Kidney (tissue), 14 donors: ENCODE results near the gene TMEM38A. TPM values are rescaled to one million over a fixed set of nuclear protein-coding genes. Genes with fewer than 3 reads are reported as not detected.

Experiments used
- DNase-seq, 5 donors: peaks; one replicate each; pipeline ENCODE4 v3.0.0-alpha.2; 2013 to 2020
- FAIRE-seq: peaks from 2 replicates; lab custom pipeline; 2012; peaks lifted over from hg19 to GRCh38; lab: Jason Lieb, UNC
- H3K27ac ChIP-seq, 2 donors: one replicate each; pipeline ENCODE4 v1.7.0; 2013; ENCODE audit warnings: low read depth in 2 of 2, low read length in 2 of 2, inconsistent platforms in 1 of 2
- H3K27me3 ChIP-seq: one replicate; pipeline ENCODE4 v1.7.1; 2013; ENCODE audit warnings: low read length, inconsistent platforms; ENCODE audit not compliant: control insufficient read depth, insufficient read depth
- H3K36me3 ChIP-seq, 3 donors: one replicate each; pipeline versions ENCODE4 v1.7.0 to v1.7.1; 2013; ENCODE audit warnings: low read length in 3 of 3, control low read depth in 1 of 3, inconsistent platforms in 1 of 3; ENCODE audit not compliant: insufficient read depth in 3 of 3, control insufficient read depth in 2 of 3
- H3K4me1 ChIP-seq, 3 donors: one replicate each; pipeline versions ENCODE4 v1.7.0 to v1.7.1; 2013; ENCODE audit warnings: low read length in 3 of 3, inconsistent platforms in 1 of 3, low read depth in 1 of 3; ENCODE audit not compliant: control insufficient read depth in 2 of 3, insufficient read depth in 2 of 3
- H3K4me3 ChIP-seq, 3 donors: one replicate each; pipeline versions ENCODE4 v1.7.0 to v1.8.1; 2013; ENCODE audit warnings: low read length in 3 of 3, control low read depth in 1 of 3, inconsistent platforms in 1 of 3
- H3K9ac ChIP-seq, 3 donors: one replicate each; pipeline versions ENCODE4 v1.7.0 to v1.7.1; 2013; ENCODE audit warnings: low read length in 3 of 3, control low read depth in 1 of 3, inconsistent platforms in 1 of 3
- H3K9me3 ChIP-seq, 3 donors: one replicate each; pipeline versions ENCODE4 v1.7.0 to v1.7.1; 2013; ENCODE audit warnings: low read length in 3 of 3, control low read depth in 1 of 3, inconsistent platforms in 1 of 3; ENCODE audit not compliant: control insufficient read depth in 2 of 3, insufficient read depth in 1 of 3
- CTCF ChIP-seq: IDR thresholded peaks from 3 replicates; pipeline ENCODE4 v1.5.1; 2012; ENCODE audit warnings: mild to moderate bottlenecking, moderate library complexity, borderline replicate concordance; ENCODE audit not compliant: insufficient read depth; ENCODE audit errors: extremely low read depth
- intact Hi-C: fragments of 100-400 bp; cut with DNase I; formaldehyde crosslinking; loops from one replicate; pipeline ENCODE4 v1.11.1; 2022
- polyA plus RNA-seq: library from polyadenylated mRNA; stranded (reverse); fragments of 350-450 nt; fragmentation: Illumina TruSeq; extraction: RNeasy Lipid Tissue Mini Kit (QIAGEN cat#74804); gene quantifications from one replicate; pipeline ENCODE4 v1.2.3, GENCODE V29; 2014; ENCODE audit warnings: low read depth, low replicate concordance; ENCODE audit not compliant: insufficient read depth
- total RNA-seq: library from RNA; stranded (reverse); fragmentation: NEBNext Ultra II Directional; extraction: Animal tissue kit (Norgen Biotek cat#: 25700); gene quantifications from one replicate; pipeline ENCODE4 v1.2.1, GENCODE V29; 2021
- donor health status: control.
- donor health status: control.
- donor health status: control.
- donor health status: control.
- donor health status: control.
- donor health status: DM: yes; HTN: yes; CAD: no.
- donor health status: Normal renal cell carcinoma (clear cell type).

TMEM38A gene
- total and polyA plus RNA-seq, 2 donors from 2014 or later: 5.8 to 10.7 TPM

GRCh38 chr19:16676101-16676798 lies 15.3 kb downstream of the TMEM38A start:
- TF ChIP-seq CTCF: no peak
- H3K4me3 ChIP-seq: no peak overlapping the region
- no peak for FAIRE-seq
- H3K27me3 ChIP-seq: no peaks in the 10 kb centered on the region
- DNase-seq: no peak
- H3K36me3 ChIP-seq: peaks cover 0 to 11% (median 8%) of the 10 kb centered on the region in 3 donors
- no peaks in the 10 kb centered on the region for H3K4me1 ChIP-seq
- peaks cover 0 to 6% (median 0%) of the 10 kb centered on the region in 3 donors for H3K9me3 ChIP-seq
- intact Hi-C loops: no loop called here
- H3K9ac ChIP-seq: no peak overlapping the region
- no peak overlapping the region for H3K27ac ChIP-seq

GRCh38 chr19:16677055-16677454 lies 16.1 kb downstream of the TMEM38A start:
- H3K9me3 ChIP-seq: peaks cover 0 to 6% (median 0%) of the 10 kb centered on the region in 3 donors
- no peak overlapping the region for H3K4me3 ChIP-seq
- no peak overlapping the region for H3K9ac ChIP-seq
- no peak for FAIRE-seq
- intact Hi-C loops: no loop called here
- no peak for TF ChIP-seq CTCF
- DNase-seq: no peak
- no peaks in the 10 kb centered on the region for H3K4me1 ChIP-seq
- no peaks in the 10 kb centered on the region for H3K27me3 ChIP-seq
- no peak overlapping the region for H3K27ac ChIP-seq
- H3K36me3 ChIP-seq: peaks cover 0 to 18% (median 8%) of the 10 kb centered on the region in 3 donors

DNA sequence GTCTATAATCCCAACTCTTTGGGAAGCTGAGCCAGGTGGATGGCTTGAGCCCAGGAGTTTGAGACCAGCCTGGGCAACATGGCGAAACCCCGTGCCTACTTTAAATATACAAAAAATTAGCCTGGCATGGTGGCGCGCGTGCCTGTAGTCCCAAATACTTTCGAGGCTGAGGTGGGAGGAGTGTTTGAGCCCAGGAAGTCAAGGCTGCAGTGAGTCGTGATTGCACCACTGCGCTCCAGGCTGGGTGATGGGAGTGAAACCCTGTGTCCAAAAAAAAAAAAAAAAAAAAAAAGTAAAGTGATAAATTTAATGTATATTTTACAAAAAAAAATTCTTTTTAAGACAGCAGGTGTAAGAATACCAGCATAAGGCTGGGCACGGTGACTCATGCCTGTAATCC lies 17.6 kb downstream of the TMEM38A start:
- Histone ChIP-seq H3K27me3 (no peaks in the 10 kb centered on the region), H3K27ac (no peak overlapping the region), H3K4me3 (no peak overlapping the region), H3K9me3 (peaks cover 0 to 6% (median 0%) of the 10 kb centered on the region in 3 donors), H3K9ac (no peak overlapping the region), H3K4me1 (no peaks in the 10 kb centered on the region), H3K36me3 (peaks cover 0 to 18% (median 8%) of the 10 kb centered on the region in 3 donors)
- FAIRE-seq: no peak
- intact Hi-C loops: no loop called here
- no peak for TF ChIP-seq CTCF
- no peak for DNase-seq

GRCh38 chr19:16679811-16680210 lies 18.9 kb downstream of the TMEM38A start:
- Histone ChIP-seq H3K9me3 (peaks cover 0 to 6% (median 0%) of the 10 kb centered on the region in 3 donors), H3K36me3 (peaks cover 0 to 18% (median 8%) of the 10 kb centered on the region in 3 donors), H3K4me3 (no peak overlapping the region), H3K9ac (no peak overlapping the region), H3K27ac (no peak overlapping the region), H3K27me3 (no peaks in the 10 kb centered on the region), H3K4me1 (no peaks in the 10 kb centered on the region)
- FAIRE-seq: no peak
- intact Hi-C loops: no loop called here
- DNase-seq: no peak
- TF ChIP-seq CTCF: no peak
